Ovary (tissue), 9 donors: ENCODE data around the gene ARHGDIA. TPM values are rescaled to one million over a fixed set of nuclear protein-coding genes. Genes with fewer than 3 reads are reported as not detected.

Source experiments
- DNase-seq, 5 donors: peaks; one replicate each; pipeline ENCODE4 v3.0.0-alpha.2; 2019 to 2020
- H3K27ac ChIP-seq, 2 donors: fragments of 200-600 bp; one replicate each; pipeline versions ENCODE4 v1.5.1 to v1.8.0; 2019 to 2022
- H3K27me3 ChIP-seq: fragments of 200-600 bp; one replicate; pipeline ENCODE4 v1.8.0; 2022
- H3K36me3 ChIP-seq: fragments of 200-600 bp; sonication (generic); one replicate; pipeline ENCODE4 v1.5.1; 2019
- H3K4me1 ChIP-seq: one replicate; pipeline ENCODE4 v1.8.1; 2013; ENCODE audit warnings: mild to moderate bottlenecking, moderate library complexity; ENCODE audit not compliant: insufficient read depth
- H3K4me3 ChIP-seq: fragments of 200-600 bp; sonication (generic); one replicate; pipeline ENCODE4 v1.5.1; 2017
- H3K9me3 ChIP-seq, 2 donors: fragments of 200-600 bp in 1 of 2; sonication (generic) in 1 of 2; one replicate each; pipeline versions ENCODE4 v1.5.1 to v1.8.1; 2013 to 2019; ENCODE audit warnings: mild to moderate bottlenecking in 1 of 2, moderate library complexity in 1 of 2
- EP300 ChIP-seq: sonication (generic); formaldehyde crosslinking; IDR thresholded peaks from one replicate; pipeline ENCODE4 v1.6.1; 2017; ENCODE audit warnings: antibody characterized with exemption
- POLR2A ChIP-seq: fragments of 450-650 bp; IDR thresholded peaks from one replicate; pipeline ENCODE4 v1.6.1; 2017; ENCODE audit warnings: antibody characterized with exemption, mild to moderate bottlenecking, moderate library complexity
- WGBS, 3 donors: extraction: QIAGEN DNeasy Blood & Tissue Kit in 1 of 3; methylation state at CpG; one replicate each; pipeline versions ENCODE4 v1.1.5 to v1.1.7; 2013 to 2017; 5-methylcytosine and 5-hydroxymethylcytosine counted together
- intact Hi-C, 4 donors: fragments of 100-400 bp; cut with DNase I; formaldehyde crosslinking; loops; one replicate each; pipeline versions ENCODE4 v1.11.0 to v1.15.1; 2022 to 2023
- polyA plus RNA-seq, 2 donors: library from polyadenylated mRNA; stranded (reverse); fragments of 200-250 nt in 1 of 2; fragments of 350-450 nt in 1 of 2; fragmentation: Illumina TruSeq in 1 of 2; extraction: RNeasy Lipid Tissue Mini Kit (QIAGEN cat#74804) in 1 of 2; gene quantifications; one replicate each; pipeline ENCODE4 v1.2.3, GENCODE V29; 2013 to 2014
- total RNA-seq, 7 donors: library from RNA; depleted of rRNA in 2 of 7; stranded (reverse); fragments of >200 nt in 2 of 7; fragmentation: NEBNext Ultra II Directional in 3 of 7; extraction: Animal tissue kit (Norgen Biotek cat#: 25700) in 3 of 7; gene quantifications; one replicate each; pipeline versions ENCODE4 v1.1.0 to v1.2.4, GENCODE V29; 2016 to 2023
- TF ChIP-seq, protein P1 (sequence below), 3 donors: fragments of 450-650 bp in 2 of 3; fragments of 200-600 bp in 1 of 3; IDR thresholded peaks; one replicate each; pipeline versions ENCODE4 v1.5.1 to v1.8.0; 2016 to 2022; ENCODE audit warnings: antibody characterized with exemption in 3 of 3, mild to moderate bottlenecking in 1 of 3
- donor health status: DM: no; HTN: no; CAD: no; lungs with moderate emphysema.
- donor health status: DM: no; HTN: no; CAD: no.
- donor health status: Bipolar disorder and iron deficiency.
- donor health status: DM: yes; HTN: yes; CAD: no.
- donor health status: DM: no; HTN: no; CAD: no.
- donor health status: DM: yes; HTN: yes; CAD: no.

ARHGDIA gene
- total and polyA plus RNA-seq, 9 donors = 52.0 to 455 (median 293) TPM

- WGBS, 3 donors = 75 to 78% (median 78%) methylated on average over 29 of the region's 29 CpGs
- intact Hi-C loops = no loop called here
Observed at GRCh38 chr17:81854974-81855774, 16.0 kb downstream of the ARHGDIA start.

DNA sequence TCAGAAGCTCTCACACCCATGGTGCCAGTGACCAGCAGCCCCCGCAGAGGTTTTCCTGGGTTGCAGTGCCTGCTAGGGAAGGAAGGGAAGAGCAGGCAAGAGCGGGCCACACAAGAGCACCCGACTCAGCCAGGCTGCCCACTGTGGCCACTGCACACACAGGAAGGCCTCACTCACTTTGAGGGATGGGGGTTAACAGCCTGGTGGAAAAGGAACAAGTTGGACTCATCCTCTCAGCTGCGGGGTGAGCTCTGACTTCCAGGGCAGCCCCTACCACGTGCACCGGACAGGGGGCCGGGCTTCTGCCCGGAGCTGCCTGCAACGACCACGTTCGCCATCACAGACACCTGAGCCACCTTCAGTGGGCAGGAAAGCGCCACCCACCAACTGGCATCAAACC, 18.9 kb downstream of the ARHGDIA start:
- 84 to 91% (median 88%) methylated on average over 12 of the region's 12 CpGs for WGBS, 3 donors
- no peak for DNase-seq
- TF ChIP-seq EP300 = no peak
- TF ChIP-seq, protein P1, sequence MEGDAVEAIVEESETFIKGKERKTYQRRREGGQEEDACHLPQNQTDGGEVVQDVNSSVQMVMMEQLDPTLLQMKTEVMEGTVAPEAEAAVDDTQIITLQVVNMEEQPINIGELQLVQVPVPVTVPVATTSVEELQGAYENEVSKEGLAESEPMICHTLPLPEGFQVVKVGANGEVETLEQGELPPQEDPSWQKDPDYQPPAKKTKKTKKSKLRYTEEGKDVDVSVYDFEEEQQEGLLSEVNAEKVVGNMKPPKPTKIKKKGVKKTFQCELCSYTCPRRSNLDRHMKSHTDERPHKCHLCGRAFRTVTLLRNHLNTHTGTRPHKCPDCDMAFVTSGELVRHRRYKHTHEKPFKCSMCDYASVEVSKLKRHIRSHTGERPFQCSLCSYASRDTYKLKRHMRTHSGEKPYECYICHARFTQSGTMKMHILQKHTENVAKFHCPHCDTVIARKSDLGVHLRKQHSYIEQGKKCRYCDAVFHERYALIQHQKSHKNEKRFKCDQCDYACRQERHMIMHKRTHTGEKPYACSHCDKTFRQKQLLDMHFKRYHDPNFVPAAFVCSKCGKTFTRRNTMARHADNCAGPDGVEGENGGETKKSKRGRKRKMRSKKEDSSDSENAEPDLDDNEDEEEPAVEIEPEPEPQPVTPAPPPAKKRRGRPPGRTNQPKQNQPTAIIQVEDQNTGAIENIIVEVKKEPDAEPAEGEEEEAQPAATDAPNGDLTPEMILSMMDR (IDR thresholded peaks at IDR 0.05) = no peak
- TF ChIP-seq POLR2A = no peak
- Histone ChIP-seq H3K9me3 (no peaks in the 10 kb centered on the region), H3K27ac (no peak overlapping the region), H3K36me3 (no peaks in the 10 kb centered on the region), H3K4me3 (no peak overlapping the region), H3K27me3 (no peaks in the 10 kb centered on the region), H3K4me1 (no peaks in the 10 kb centered on the region)
- intact Hi-C loops = no loop called here

More at GRCh38 chr17:81854974-81855774, 16.0 kb downstream of the ARHGDIA start:
- no peak for DNase-seq
- Histone ChIP-seq H3K4me3 (no peak overlapping the region), H3K27ac (no peak overlapping the region), H3K4me1 (peaks cover 12% of the 10 kb centered on the region), H3K9me3 (no peaks in the 10 kb centered on the region), H3K36me3 (no peaks in the 10 kb centered on the region), H3K27me3 (no peaks in the 10 kb centered on the region)
- TF ChIP-seq, protein P1 (IDR thresholded peaks at IDR 0.05) = no peak
- TF ChIP-seq POLR2A = no peak
- no peak for TF ChIP-seq EP300

- no peaks in the 10 kb centered on the region for H3K36me3 ChIP-seq
- H3K27me3 ChIP-seq = no peaks in the 10 kb centered on the region
- H3K27ac ChIP-seq = no peak overlapping the region
- H3K9me3 ChIP-seq = no peaks in the 10 kb centered on the region
- DNase-seq = no peak
- no peak overlapping the region for H3K4me3 ChIP-seq
- H3K4me1 ChIP-seq = no peaks in the 10 kb centered on the region
- intact Hi-C loops = no loop called here
- WGBS, 3 donors = 90 to 94% (median 93%) methylated on average over 16 of the region's 16 CpGs
- TF ChIP-seq POLR2A = no peak
- TF ChIP-seq, protein P1 (IDR thresholded peaks at IDR 0.05) = no peak
- TF ChIP-seq EP300 = no peak
Observed at GRCh38 chr17:81851423-81851822, 19.7 kb downstream of the ARHGDIA start.

GRCh38 chr17:81849457-81849856, 21.7 kb downstream of the ARHGDIA start:
- Histone ChIP-seq H3K27me3 (no peaks in the 10 kb centered on the region), H3K36me3 (no peaks in the 10 kb centered on the region), H3K27ac (no peak overlapping the region), H3K9me3 (no peaks in the 10 kb centered on the region), H3K4me1 (no peaks in the 10 kb centered on the region), H3K4me3 (no peak overlapping the region)
- no peak for DNase-seq
- intact Hi-C loops = no loop called here
- TF ChIP-seq, protein P1 (IDR thresholded peaks at IDR 0.05) = no peak
- no peak for TF ChIP-seq EP300
- no peak for TF ChIP-seq POLR2A
- 90 to 93% (median 92%) methylated on average over 12 of the region's 12 CpGs for WGBS, 3 donors
